Gastroesophageal sphincter (tissue), 4 donors: ENCODE measurements around the gene KANK4. TPM values are rescaled to one million over a fixed set of nuclear protein-coding genes. Genes with fewer than 3 reads are reported as not detected.

Experiments
- ATAC-seq: fragments of 150-250 bp; one replicate; pipeline ENCODE4 v1.9.1; 2016; ENCODE audit warnings: mild to moderate bottlenecking, moderate library complexity
- H3K27ac ChIP-seq, 4 donors: fragments of 200-600 bp; sonication (generic) in 3 of 4; 1 replicate in 3 of 4; 2 replicates in 1 of 4; pipeline ENCODE4 v1.5.1; 2016 to 2019
- H3K27me3 ChIP-seq: fragments of 200-600 bp; sonication (generic); one replicate; pipeline ENCODE4 v1.5.1; 2019
- H3K36me3 ChIP-seq, 2 donors: fragments of 200-600 bp; sonication (generic); one replicate each; pipeline ENCODE4 v1.5.1; 2019; ENCODE audit warnings: control low read depth in 1 of 2
- H3K4me1 ChIP-seq, 3 donors: fragments of 200-600 bp; sonication (generic); 1 replicate in 2 of 3; 2 replicates in 1 of 3; pipeline ENCODE4 v1.5.1; 2016 to 2019; ENCODE audit warnings: control low read depth in 2 of 3
- H3K4me3 ChIP-seq, 2 donors: fragments of 200-600 bp; sonication (generic); one replicate each; pipeline ENCODE4 v1.5.1; 2019; ENCODE audit warnings: mild to moderate bottlenecking in 1 of 2, moderate library complexity in 1 of 2
- H3K9me3 ChIP-seq, 3 donors: fragments of 200-600 bp; sonication (generic); one replicate each; pipeline ENCODE4 v1.5.1; 2017 to 2019; ENCODE audit warnings: control low read depth in 2 of 3
- CTCF ChIP-seq, 4 experiments: fragments of 200-600 bp in 2 of 4; fragments of 450-650 bp in 2 of 4; sonication (generic) in 1 of 4; IDR thresholded peaks; one replicate each; pipeline ENCODE4 v1.5.1; 2017 to 2019; ENCODE audit warnings: antibody characterized with exemption in 4 of 4, mild to moderate bottlenecking in 2 of 4, moderate library complexity in 2 of 4
- EP300 ChIP-seq: sonication (generic); formaldehyde crosslinking; IDR thresholded peaks from one replicate; pipeline ENCODE4 v1.6.1; 2017; ENCODE audit warnings: antibody characterized with exemption, mild to moderate bottlenecking
- POLR2A ChIP-seq, 2 donors: fragments of 450-650 bp; IDR thresholded peaks; one replicate each; pipeline ENCODE4 v1.6.1; 2017; ENCODE audit warnings: antibody characterized with exemption in 2 of 2, mild to moderate bottlenecking in 2 of 2, moderate library complexity in 1 of 2
- POLR2AphosphoS5 ChIP-seq: sonication (generic); formaldehyde crosslinking; IDR thresholded peaks from one replicate; pipeline ENCODE4 v1.6.1; 2017; ENCODE audit warnings: antibody characterized with exemption
- WGBS, 2 donors: methylation state at CpG; one replicate each; pipeline ENCODE4 v1.1.5; 2018; ENCODE audit warnings: low coverage in 1 of 2; 5-methylcytosine and 5-hydroxymethylcytosine counted together
- total RNA-seq, 4 donors: library from RNA; depleted of rRNA; stranded (reverse); fragments of >200 nt; gene quantifications; one replicate each; pipeline ENCODE4 v1.1.0, GENCODE V29; 2016

Gene KANK4
- total RNA-seq, 4 donors from 2014 or later = 0.16 to 0.73 (median 0.29) TPM

DNA sequence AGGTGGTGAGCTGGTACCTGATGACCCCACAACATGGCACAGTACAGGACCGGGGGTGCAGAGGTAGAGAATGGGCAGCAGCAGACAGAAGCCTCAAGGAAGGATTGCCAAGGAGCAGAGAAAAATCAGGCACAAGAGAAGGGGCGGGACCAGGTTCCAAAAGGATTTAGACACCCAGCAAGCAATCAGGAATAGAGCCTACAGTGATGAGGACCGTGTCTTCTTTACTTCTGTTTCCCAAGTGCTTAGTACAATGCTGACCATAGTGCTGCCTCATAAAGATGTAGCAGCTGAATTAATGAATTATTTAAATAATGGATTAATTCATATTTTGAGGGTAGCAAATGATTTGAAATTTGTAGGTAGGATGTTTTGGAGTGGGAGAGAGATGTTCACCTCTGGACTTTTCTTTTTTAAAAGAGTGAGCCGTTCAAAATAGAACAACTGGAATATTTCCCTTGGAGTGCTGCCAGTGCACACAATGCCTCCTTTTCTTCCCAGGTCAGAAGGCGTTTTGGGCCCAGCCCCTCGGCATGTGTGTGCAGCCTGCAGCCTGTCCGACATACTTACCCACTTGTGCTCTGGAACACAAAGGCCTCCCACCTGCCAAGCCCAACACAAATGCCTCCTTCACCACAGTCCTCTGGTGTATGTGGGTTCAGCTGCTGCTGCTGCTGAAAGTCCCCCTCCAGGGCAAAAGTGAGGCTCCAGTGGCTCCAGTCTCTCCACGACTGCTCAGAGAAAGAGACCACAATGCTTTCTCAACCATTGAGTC lies 19.6 kb downstream of the KANK4 start:
- H3K9me3 ChIP-seq = no peaks in the 10 kb centered on the region
- H3K27ac ChIP-seq = no peak overlapping the region
- H3K27me3 ChIP-seq = no peaks in the 10 kb centered on the region
- peaks cover 0 to 20% (median 0%) of the 10 kb centered on the region in 3 donors for H3K4me1 ChIP-seq
- WGBS, 2 donors = 14 to 56% methylated on average over 1 to 8 of the region's 8 CpGs
- no peak overlapping the region for H3K4me3 ChIP-seq
- no peak for TF ChIP-seq POLR2AphosphoS5
- TF ChIP-seq EP300 = no peak
- no peak for TF ChIP-seq POLR2A (IDR thresholded peaks at IDR 0.05)
- no peak for TF ChIP-seq CTCF (IDR thresholded peaks at IDR 0.05)
- ATAC-seq = no peak
- H3K36me3 ChIP-seq = no peaks in the 10 kb centered on the region

GRCh38 chr1:62295921-62296491 lies 23.2 kb downstream of the KANK4 start:
- ATAC-seq = no peak
- no peaks in the 10 kb centered on the region for H3K36me3 ChIP-seq
- TF ChIP-seq POLR2A (IDR thresholded peaks at IDR 0.05) (no peak), POLR2AphosphoS5 (no peak), CTCF (IDR thresholded peaks at IDR 0.05) (no peak), EP300 (no peak)

GRCh38 chr1:62294261-62294660 lies 25.0 kb downstream of the KANK4 start:
- no peak for ATAC-seq
- H3K36me3 ChIP-seq = no peaks in the 10 kb centered on the region
- WGBS, 2 donors = 60 to 83% methylated on average over 1 of the region's 5 CpGs
- H3K9me3 ChIP-seq = no peaks in the 10 kb centered on the region
- H3K27ac ChIP-seq = no peak overlapping the region
- no peak overlapping the region for H3K4me3 ChIP-seq
- no peak for TF ChIP-seq POLR2AphosphoS5
- TF ChIP-seq CTCF (IDR thresholded peaks at IDR 0.05) = no peak
- no peak for TF ChIP-seq EP300
- TF ChIP-seq POLR2A (IDR thresholded peaks at IDR 0.05) = no peak
- peaks cover 0 to 14% (median 0%) of the 10 kb centered on the region in 3 donors for H3K4me1 ChIP-seq
- H3K27me3 ChIP-seq = peaks cover 28% of the 10 kb centered on the region

More at GRCh38 chr1:62295921-62296491, 23.2 kb downstream of the KANK4 start:
- Histone ChIP-seq H3K27ac (no peak overlapping the region), H3K4me1 (peaks cover 0 to 20% (median 0%) of the 10 kb centered on the region in 3 donors), H3K27me3 (peaks cover 17% of the 10 kb centered on the region), H3K9me3 (no peaks in the 10 kb centered on the region), H3K4me3 (no peak overlapping the region)
- 16 to 17% methylated on average over 6 of the region's 6 CpGs for WGBS, 2 donors

DNA sequence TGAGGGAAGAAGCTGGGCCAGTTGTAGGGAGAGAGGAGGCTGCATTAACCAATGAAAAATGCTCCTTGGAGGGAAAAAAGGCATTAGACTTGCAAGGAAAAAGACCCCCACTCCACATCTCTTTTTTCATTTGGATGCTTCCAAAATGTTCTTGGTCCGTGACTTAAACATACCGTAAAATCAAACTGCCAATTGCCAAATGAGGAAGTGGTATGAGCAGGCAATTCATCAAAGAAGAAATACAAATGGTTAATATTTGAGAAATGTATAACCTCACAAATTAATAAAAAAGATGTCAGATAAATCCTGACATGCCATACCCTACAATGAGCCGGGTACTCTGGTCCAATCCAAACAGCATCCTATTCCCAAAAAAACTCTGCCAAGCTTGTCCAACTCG lies 30.6 kb downstream of the KANK4 start:
- Histone ChIP-seq H3K4me3 (no peak overlapping the region), H3K36me3 (no peaks in the 10 kb centered on the region), H3K27ac (no peak overlapping the region), H3K4me1 (peaks cover 0 to 18% (median 4%) of the 10 kb centered on the region in 3 donors), H3K27me3 (peaks cover 66% of the 10 kb centered on the region), H3K9me3 (no peaks in the 10 kb centered on the region)
- no peak for ATAC-seq
- TF ChIP-seq POLR2AphosphoS5 (no peak), POLR2A (IDR thresholded peaks at IDR 0.05) (no peak), CTCF (IDR thresholded peaks at IDR 0.05) (no peak), EP300 (no peak)
- 94 to 95% methylated on average over 3 to 4 of the region's 4 CpGs for WGBS, 2 donors

DNA sequence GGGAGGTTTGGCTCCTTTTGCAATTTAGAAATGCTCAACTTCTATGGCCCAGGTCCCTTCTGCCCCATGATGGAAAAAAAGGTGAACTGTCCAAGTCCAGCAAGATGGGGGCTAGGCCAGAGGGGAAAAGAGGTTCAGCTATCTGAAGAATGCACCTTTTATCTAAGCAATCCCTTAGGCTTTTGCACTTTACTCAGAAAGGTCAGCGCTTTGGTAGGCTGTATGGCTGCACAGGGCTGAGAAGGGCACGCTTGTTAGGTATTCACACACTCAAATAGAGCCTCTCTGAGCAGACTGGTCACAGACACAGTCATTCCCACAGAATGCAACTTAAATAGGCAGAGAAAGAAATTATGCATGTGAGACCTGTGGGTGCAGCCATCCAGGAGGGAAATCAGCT lies 31.0 kb downstream of the KANK4 start:
- H3K9me3 ChIP-seq = no peaks in the 10 kb centered on the region
- no peak for ATAC-seq
- H3K4me1 ChIP-seq = peaks cover 0 to 18% (median 4%) of the 10 kb centered on the region in 3 donors
- no peaks in the 10 kb centered on the region for H3K36me3 ChIP-seq
- no peak overlapping the region for H3K27ac ChIP-seq
- H3K27me3 ChIP-seq = peaks cover 66% of the 10 kb centered on the region
- TF ChIP-seq CTCF (IDR thresholded peaks at IDR 0.05) (no peak), POLR2AphosphoS5 (no peak), EP300 (no peak), POLR2A (IDR thresholded peaks at IDR 0.05) (no peak)
- WGBS, 2 donors = 79% methylated on average over 2 of the region's 2 CpGs; no CpG with 5 or more reads in 1 of the 2 donors
- no peak overlapping the region for H3K4me3 ChIP-seq
